CD14-positive monocyte (primary cell): ENCODE data around the gene AVL9. TPM values are rescaled to one million over a fixed set of nuclear protein-coding genes. Genes with fewer than 3 reads are reported as not detected.
"Not testable (repeated sequence)": the region's sequence is repeated elsewhere in the genome, so short reads cannot be mapped to it uniquely, and the experiment has no call there.

Experiments
- DNase-seq, 3 donors: peaks; one replicate each; pipeline ENCODE4 v3.0.0-alpha.2; 2011 to 2022
- H2AFZ ChIP-seq: 2 replicates; pipeline ENCODE4 v1.6.0; 2012; ENCODE audit warnings: mild to moderate bottlenecking, low read depth, low read length, inconsistent platforms; ENCODE audit not compliant: insufficient read depth, poor library complexity, severe bottlenecking
- H3K27ac ChIP-seq, 2 donors: 1 replicate in 1 of 2; 2 replicates in 1 of 2; pipeline ENCODE4 v1.5.1; 2012 to 2013; ENCODE audit warnings: low read length in 2 of 2, control low read depth in 1 of 2, inconsistent platforms in 1 of 2, low read depth in 1 of 2, mild to moderate bottlenecking in 1 of 2
- H3K27me3 ChIP-seq, 2 donors: one replicate each; pipeline versions ENCODE4 v1.6.0 to v1.6.1; 2011 to 2013; ENCODE audit warnings: low read length in 2 of 2; ENCODE audit not compliant: control insufficient read depth in 2 of 2, insufficient read depth in 2 of 2
- H3K36me3 ChIP-seq, 2 donors: replicated peaks in 1 of 2; 1 replicate in 1 of 2; 2 replicates in 1 of 2; pipeline versions ENCODE4 v1.5.1 to v1.6.1; 2012 to 2013; ENCODE audit warnings: low read length in 2 of 2, control low read depth in 1 of 2, inconsistent platforms in 1 of 2, mild to moderate bottlenecking in 1 of 2; ENCODE audit not compliant: insufficient read depth in 2 of 2, control insufficient read depth in 1 of 2
- H3K4me1 ChIP-seq, 2 donors: 1 replicate in 1 of 2; 2 replicates in 1 of 2; pipeline versions ENCODE4 v1.5.1 to v1.6.1; 2012 to 2013; ENCODE audit warnings: low read length in 2 of 2, control low read depth in 1 of 2, inconsistent platforms in 1 of 2, mild to moderate bottlenecking in 1 of 2, moderate library complexity in 1 of 2; ENCODE audit not compliant: insufficient read depth in 2 of 2, control insufficient read depth in 1 of 2
- H3K4me2 ChIP-seq: replicated peaks from 2 replicates; pipeline ENCODE3; 2012; ENCODE audit warnings: low read length, moderate library complexity, mild to moderate bottlenecking; ENCODE audit not compliant: poor library complexity, severe bottlenecking; ENCODE audit errors: extremely low read depth
- H3K4me3 ChIP-seq, 3 experiments: fragments of 200-600 bp in 1 of 3; sonication (generic) in 1 of 3; replicated peaks in 1 of 3; 1 replicate in 2 of 3; 2 replicates in 1 of 3; pipeline ENCODE4 v1.5.1; 2011 to 2013; ENCODE audit warnings: low read length in 3 of 3, mild to moderate bottlenecking in 3 of 3, control low read depth in 2 of 3, low read depth in 2 of 3, inconsistent platforms in 1 of 3, moderate library complexity in 1 of 3
- H3K79me2 ChIP-seq: 2 replicates; pipeline ENCODE4 v1.6.0; 2012; ENCODE audit warnings: mild to moderate bottlenecking, control low read depth, inconsistent platforms, low read length, moderate library complexity; ENCODE audit not compliant: insufficient read depth
- H3K9ac ChIP-seq: 2 replicates; pipeline ENCODE4 v1.6.0; 2017; ENCODE audit warnings: low read length, mild to moderate bottlenecking; ENCODE audit not compliant: insufficient read depth, poor library complexity, severe bottlenecking
- H3K9me3 ChIP-seq, 2 donors: replicated peaks in 1 of 2; 1 replicate in 1 of 2; 2 replicates in 1 of 2; pipeline versions ENCODE4 v1.5.1 to v1.6.1; 2012 to 2013; ENCODE audit warnings: low read length in 2 of 2, control low read depth in 1 of 2; ENCODE audit not compliant: control insufficient read depth in 1 of 2, insufficient read depth in 1 of 2
- H4K20me1 ChIP-seq: 2 replicates; pipeline ENCODE4 v1.6.0; 2012; ENCODE audit warnings: mild to moderate bottlenecking, low read length, control low read depth, moderate library complexity; ENCODE audit not compliant: insufficient read depth
- H3K27ac Mint-ChIP-seq, 7 donors: one replicate each; pipeline ENCODE4 v1.8.0; 2020; ENCODE audit warnings: mild to moderate bottlenecking in 7 of 7, mixed read lengths in 7 of 7, moderate library complexity in 6 of 7, inconsistent platforms in 2 of 7
- H3K27me3 Mint-ChIP-seq, 3 donors: one replicate each; pipeline ENCODE4 v1.8.0; 2021 to 2022; ENCODE audit warnings: low read depth in 3 of 3, mild to moderate bottlenecking in 3 of 3, mixed read lengths in 3 of 3, moderate library complexity in 3 of 3, inconsistent platforms in 1 of 3
- H3K36me3 Mint-ChIP-seq, 2 donors: one replicate each; pipeline ENCODE4 v1.8.0; 2020; ENCODE audit warnings: mixed read lengths in 2 of 2, inconsistent platforms in 1 of 2, mild to moderate bottlenecking in 1 of 2
- H3K4me1 Mint-ChIP-seq: one replicate; pipeline ENCODE4 v1.8.0; 2020; ENCODE audit warnings: mild to moderate bottlenecking, mixed read lengths
- H3K4me3 Mint-ChIP-seq, 2 donors: one replicate each; pipeline ENCODE4 v1.8.0; 2020; ENCODE audit warnings: mild to moderate bottlenecking in 2 of 2, mixed read lengths in 2 of 2, moderate library complexity in 1 of 2
- H3K9me3 Mint-ChIP-seq, 7 donors: one replicate each; pipeline ENCODE4 v1.8.0; 2020 to 2022; ENCODE audit warnings: mixed read lengths in 7 of 7, mild to moderate bottlenecking in 6 of 7, moderate library complexity in 6 of 7, inconsistent platforms in 2 of 7
- WGBS: methylation state at CpG from one replicate; pipeline ENCODE4 v1.1.5; 2013; ENCODE audit warnings: missing lambda C conversion rate; ENCODE audit not compliant: insufficient coverage; 5-methylcytosine and 5-hydroxymethylcytosine counted together
- intact Hi-C, 2 donors: fragments of 100-400 bp; cut with micrococcal nuclease; formaldehyde crosslinking; loops; one replicate each; pipeline versions ENCODE4 v1.15.0 to v1.15.1; 2023
- polyA plus RNA-seq, 3 donors: library from polyadenylated mRNA; depleted of rRNA in 1 of 3; unstranded in 2 of 3; stranded (reverse) in 1 of 3; fragments of 300-500 nt in 2 of 3; fragments of >200 nt in 1 of 3; fragmentation: Illumina TruSeq in 2 of 3; gene quantifications; 1 replicate in 2 of 3; 2 replicates in 1 of 3; pipeline ENCODE4 v1.2.3, GENCODE V29; 2012 to 2021
- TF ChIP-seq, protein P1 (sequence below): fragments of 200-600 bp; IDR thresholded peaks from one replicate; pipeline ENCODE4 v1.8.0; 2022; ENCODE audit warnings: antibody characterized with exemption, mild to moderate bottlenecking

The AVL9 gene
- polyA plus RNA-seq, 3 donors, result 16.3 to 17.1 (median 16.8) TPM

DNA sequence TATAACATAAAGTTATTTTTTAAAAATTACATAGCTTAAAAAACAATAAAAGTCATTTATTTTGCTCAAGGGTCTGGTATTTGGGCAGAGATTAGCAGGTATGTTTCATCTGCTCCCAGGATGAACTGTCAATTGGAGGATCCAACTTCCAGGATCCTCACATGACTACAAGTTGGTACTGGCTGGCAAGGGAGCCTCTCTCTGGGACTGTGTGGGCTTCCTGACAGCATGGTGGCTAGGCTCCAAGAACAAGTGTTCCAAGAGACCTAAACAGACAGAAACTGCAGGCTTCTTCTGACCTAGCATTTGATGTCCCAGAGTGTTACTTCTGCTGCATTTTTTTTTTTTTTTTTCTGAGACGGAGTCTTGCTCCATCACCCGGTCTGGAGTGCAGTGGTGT lies 107.2 kb downstream of the AVL9 start:
- H3K27ac Mint-ChIP-seq, result peak overlapping the region in 1 of 7 donors; percentile 8
- peaks cover 11 to 27% (median 23%) of the 10 kb centered on the region in 7 donors for H3K9me3 Mint-ChIP-seq
- Histone ChIP-seq H3K9me3 (peaks cover 0 to 16% of the 10 kb centered on the region in 2 donors), H4K20me1 (no peaks in the 10 kb centered on the region), H3K9ac (no peak overlapping the region), H3K36me3 (no peaks in the 10 kb centered on the region), H3K27me3 (no peaks in the 10 kb centered on the region), H3K4me1 (no peaks in the 10 kb centered on the region), H3K4me3 (no peak overlapping the region), H3K27ac (no peak overlapping the region), H3K4me2 (no peak overlapping the region), H3K79me2 (no peaks in the 10 kb centered on the region), H2AFZ (no peak overlapping the region)
- peaks cover 0 to 4% (median 1%) of the 10 kb centered on the region in 3 donors for H3K27me3 Mint-ChIP-seq
- H3K4me3 Mint-ChIP-seq, result no peak overlapping the region
- TF ChIP-seq, protein P1, sequence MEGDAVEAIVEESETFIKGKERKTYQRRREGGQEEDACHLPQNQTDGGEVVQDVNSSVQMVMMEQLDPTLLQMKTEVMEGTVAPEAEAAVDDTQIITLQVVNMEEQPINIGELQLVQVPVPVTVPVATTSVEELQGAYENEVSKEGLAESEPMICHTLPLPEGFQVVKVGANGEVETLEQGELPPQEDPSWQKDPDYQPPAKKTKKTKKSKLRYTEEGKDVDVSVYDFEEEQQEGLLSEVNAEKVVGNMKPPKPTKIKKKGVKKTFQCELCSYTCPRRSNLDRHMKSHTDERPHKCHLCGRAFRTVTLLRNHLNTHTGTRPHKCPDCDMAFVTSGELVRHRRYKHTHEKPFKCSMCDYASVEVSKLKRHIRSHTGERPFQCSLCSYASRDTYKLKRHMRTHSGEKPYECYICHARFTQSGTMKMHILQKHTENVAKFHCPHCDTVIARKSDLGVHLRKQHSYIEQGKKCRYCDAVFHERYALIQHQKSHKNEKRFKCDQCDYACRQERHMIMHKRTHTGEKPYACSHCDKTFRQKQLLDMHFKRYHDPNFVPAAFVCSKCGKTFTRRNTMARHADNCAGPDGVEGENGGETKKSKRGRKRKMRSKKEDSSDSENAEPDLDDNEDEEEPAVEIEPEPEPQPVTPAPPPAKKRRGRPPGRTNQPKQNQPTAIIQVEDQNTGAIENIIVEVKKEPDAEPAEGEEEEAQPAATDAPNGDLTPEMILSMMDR, result no peak
- no peaks in the 10 kb centered on the region for H3K36me3 Mint-ChIP-seq
- intact Hi-C loops, result no loop called here
- H3K4me1 Mint-ChIP-seq, result no peaks in the 10 kb centered on the region
- no peak for DNase-seq
- WGBS, result 100% methylated on average over 1 of the region's 2 CpGs

DNA sequence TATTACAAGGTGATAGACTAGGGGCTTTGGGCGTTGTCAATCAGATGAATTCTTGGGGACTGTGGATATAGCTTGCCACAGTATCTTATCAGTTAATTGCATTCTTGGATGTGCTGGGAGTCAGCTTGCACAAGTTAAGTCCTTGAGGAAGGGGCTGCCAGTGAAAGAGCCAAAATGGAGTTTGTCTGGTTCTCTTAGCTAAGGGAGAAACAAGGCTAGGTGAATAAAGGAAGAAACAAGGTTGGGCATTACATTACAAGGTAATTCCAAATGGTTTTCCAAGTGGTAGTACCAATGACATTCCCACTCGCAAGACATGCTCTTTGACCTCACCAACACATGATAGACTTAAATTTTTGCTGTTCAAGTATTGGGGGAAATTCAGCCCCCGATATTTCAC lies 108.2 kb downstream of the AVL9 start:
- H3K4me2 ChIP-seq, H3K9ac ChIP-seq, intact Hi-C loops, H3K4me3 Mint-ChIP-seq, H3K4me3 ChIP-seq, H3K27ac ChIP-seq, H4K20me1 ChIP-seq, H3K4me1 ChIP-seq, H3K27ac Mint-ChIP-seq, H3K79me2 ChIP-seq, H2AFZ ChIP-seq, H3K36me3 Mint-ChIP-seq, H3K4me1 Mint-ChIP-seq, H3K27me3 Mint-ChIP-seq, DNase-seq, H3K36me3 ChIP-seq, H3K27me3 ChIP-seq: not testable (repeated sequence)
- 100% methylated on average over 2 of the region's 3 CpGs for WGBS
- H3K9me3 ChIP-seq, result peaks cover 0 to 16% of the 10 kb centered on the region in 2 donors
- peaks cover 6 to 21% (median 17%) of the 10 kb centered on the region in 7 donors for H3K9me3 Mint-ChIP-seq

DNA sequence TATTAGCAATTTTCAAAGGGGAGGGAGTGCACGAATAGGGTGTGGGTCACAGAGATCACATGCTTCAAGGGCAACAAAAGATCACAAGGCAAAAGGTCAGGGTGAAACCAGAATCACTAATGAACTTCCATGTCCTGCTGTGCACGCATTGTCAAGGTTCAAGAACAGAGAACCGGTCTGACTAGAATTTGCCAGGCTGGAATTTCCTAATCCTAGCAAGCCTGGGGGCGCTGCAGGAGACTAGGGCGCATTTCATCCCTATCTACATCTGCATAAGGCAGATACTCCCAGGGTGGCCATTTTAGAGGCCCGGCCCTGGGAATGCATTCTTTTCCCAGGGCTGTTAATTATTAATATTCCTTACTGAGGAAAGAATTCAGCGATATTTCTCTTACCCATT lies 108.8 kb downstream of the AVL9 start:
- peaks cover 6 to 21% (median 16%) of the 10 kb centered on the region in 7 donors for H3K9me3 Mint-ChIP-seq
- H3K27ac Mint-ChIP-seq, intact Hi-C loops: not testable (repeated sequence)

More for the DNA sequence above, 108.8 kb downstream of the AVL9 start:
- not testable (repeated sequence) for H3K4me1 Mint-ChIP-seq, H3K79me2 ChIP-seq, H3K4me3 ChIP-seq, H3K36me3 ChIP-seq, H3K36me3 Mint-ChIP-seq, H3K9ac ChIP-seq, H3K27me3 Mint-ChIP-seq, H3K27ac ChIP-seq, H3K4me3 Mint-ChIP-seq, H3K27me3 ChIP-seq, H3K4me1 ChIP-seq, H3K4me2 ChIP-seq, H2AFZ ChIP-seq, DNase-seq, H4K20me1 ChIP-seq
- WGBS, result 93% methylated on average over 2 of the region's 7 CpGs
- peaks cover 0 to 16% of the 10 kb centered on the region in 2 donors for H3K9me3 ChIP-seq
